GM23338 (cell line): ENCODE results near the gene RS1.

Experiments used
- CREB1 ChIP-seq: fragments of 250-450 bp; sonication (Bioruptor Pico); IDR thresholded peaks from 2 replicates; pipeline ENCODE4 v1.5.0; 2020; ENCODE audit warnings: low read depth, mild to moderate bottlenecking, moderate library complexity
- EZH2 ChIP-seq: fragments of 200-600 bp; sonication (generic); IDR thresholded peaks from one replicate; pipeline ENCODE4 v1.8.0; 2017; ENCODE audit warnings: antibody characterized with exemption, mild to moderate bottlenecking, low read depth; ENCODE audit not compliant: unreplicated experiment
- EZH2phosphoT487 ChIP-seq: fragments of 200-600 bp; sonication (generic); IDR thresholded peaks from one replicate; pipeline ENCODE4 v1.8.1; 2018; ENCODE audit warnings: antibody characterized with exemption; ENCODE audit not compliant: unreplicated experiment
- JUNB ChIP-seq: IDR thresholded peaks from one replicate; pipeline ENCODE4 v1.6.1; 2016; ENCODE audit warnings: antibody characterized with exemption; ENCODE audit not compliant: unreplicated experiment
- POLR2AphosphoS5 ChIP-seq: IDR thresholded peaks from 2 replicates; pipeline ENCODE4 v1.6.1; 2016; ENCODE audit warnings: antibody characterized with exemption, low read depth
- STAT1 ChIP-seq: IDR thresholded peaks from one replicate; pipeline ENCODE4 v1.6.1; 2016; ENCODE audit warnings: antibody characterized with exemption; ENCODE audit not compliant: unreplicated experiment
- ZNF114 ChIP-seq: fragments of 250-450 bp; sonication (Bioruptor Pico); IDR thresholded peaks from 2 replicates; pipeline ENCODE4 v1.5.0; 2020; ENCODE audit warnings: mild to moderate bottlenecking, moderate library complexity
- ZNF331 ChIP-seq: fragments of 250-450 bp; sonication (Bioruptor Pico); IDR thresholded peaks from 2 replicates; pipeline ENCODE4 v1.5.0; 2020; ENCODE audit warnings: low read depth, mild to moderate bottlenecking, moderate library complexity
- TF ChIP-seq, protein P1 (sequence below), 2 experiments: fragments of 200-600 bp in 1 of 2; sonication (generic) in 1 of 2; conservative IDR thresholded peaks; 2 replicates each; pipeline versions ENCODE4 v1.5.1 to v1.6.1; 2016 to 2017; ENCODE audit warnings: antibody characterized with exemption in 2 of 2, low read depth in 2 of 2, mild to moderate bottlenecking in 2 of 2, moderate library complexity in 1 of 2

DNA sequence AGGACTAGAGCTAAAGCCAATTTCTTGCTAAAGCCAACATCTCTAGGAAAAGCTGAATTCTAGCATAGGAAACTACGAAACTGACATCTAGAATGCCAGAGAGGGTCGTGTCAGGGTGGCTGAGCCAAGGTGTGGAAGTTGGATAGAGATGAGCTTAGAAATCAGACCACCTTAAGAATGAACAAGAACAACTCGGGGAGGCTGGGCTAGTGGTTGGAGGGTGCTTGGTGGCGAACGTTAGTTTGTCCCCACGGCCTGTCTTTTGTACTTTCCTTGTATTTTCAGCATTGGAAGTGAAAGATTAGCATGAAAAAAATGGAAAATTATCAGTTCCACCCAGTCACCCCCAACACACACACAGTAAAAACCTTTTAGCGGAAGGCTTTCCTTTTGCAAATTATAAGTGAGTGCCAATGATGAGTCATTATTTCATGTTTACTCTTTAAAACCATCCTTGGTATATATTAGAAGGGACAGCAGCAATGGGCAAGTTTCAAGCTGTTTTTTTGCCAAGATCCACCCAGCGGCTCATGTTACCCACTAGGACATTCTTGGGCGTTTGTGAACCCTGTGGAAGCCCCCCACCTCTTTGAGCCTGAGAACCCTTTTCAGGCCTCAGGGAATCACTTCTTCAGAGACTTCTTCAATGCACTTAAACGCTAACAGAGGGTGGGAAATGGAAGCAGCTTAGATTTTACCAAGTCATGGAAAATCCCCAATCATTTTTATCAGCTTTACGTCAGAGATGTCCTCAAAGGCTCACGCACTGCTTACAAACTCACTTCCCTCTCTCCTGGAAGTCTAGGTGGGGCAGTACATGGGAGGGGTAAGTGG is 30.7 kb upstream of the RS1 start:
- TF ChIP-seq JUNB (no peak), POLR2AphosphoS5 (no peak), EZH2phosphoT487 (no peak), CREB1 (CRISPR knock-in tag) (no peak), ZNF114 (CRISPR knock-in tag) (no peak), ZNF331 (CRISPR knock-in tag) (no peak), EZH2 (no peak), STAT1 (no peak)
- TF ChIP-seq, protein P1, sequence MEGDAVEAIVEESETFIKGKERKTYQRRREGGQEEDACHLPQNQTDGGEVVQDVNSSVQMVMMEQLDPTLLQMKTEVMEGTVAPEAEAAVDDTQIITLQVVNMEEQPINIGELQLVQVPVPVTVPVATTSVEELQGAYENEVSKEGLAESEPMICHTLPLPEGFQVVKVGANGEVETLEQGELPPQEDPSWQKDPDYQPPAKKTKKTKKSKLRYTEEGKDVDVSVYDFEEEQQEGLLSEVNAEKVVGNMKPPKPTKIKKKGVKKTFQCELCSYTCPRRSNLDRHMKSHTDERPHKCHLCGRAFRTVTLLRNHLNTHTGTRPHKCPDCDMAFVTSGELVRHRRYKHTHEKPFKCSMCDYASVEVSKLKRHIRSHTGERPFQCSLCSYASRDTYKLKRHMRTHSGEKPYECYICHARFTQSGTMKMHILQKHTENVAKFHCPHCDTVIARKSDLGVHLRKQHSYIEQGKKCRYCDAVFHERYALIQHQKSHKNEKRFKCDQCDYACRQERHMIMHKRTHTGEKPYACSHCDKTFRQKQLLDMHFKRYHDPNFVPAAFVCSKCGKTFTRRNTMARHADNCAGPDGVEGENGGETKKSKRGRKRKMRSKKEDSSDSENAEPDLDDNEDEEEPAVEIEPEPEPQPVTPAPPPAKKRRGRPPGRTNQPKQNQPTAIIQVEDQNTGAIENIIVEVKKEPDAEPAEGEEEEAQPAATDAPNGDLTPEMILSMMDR (conservative IDR thresholded peaks at IDR 0.05; ENCODE audit: low read depth in 2 of 2), result no peak
